COLO668 (cell line): ENCODE results near the gene COL4A3.

Source experiments
- DNase-seq: peaks from one replicate; lab custom pipeline; 2025; ENCODE audit not compliant: unreplicated experiment; lab: John Stamatoyannopoulos, UW

COL4A3 gene

GRCh38 chr2:227285741-227286236 is 121.4 kb downstream of the COL4A3 start:
- DNase-seq: no peak

- no peak for DNase-seq
Measured at GRCh38 chr2:227287771-227288170, 123.3 kb downstream of the COL4A3 start.

GRCh38 chr2:227292314-227292713 is 127.9 kb downstream of the COL4A3 start:
- DNase-seq: no peak

GRCh38 chr2:227293531-227293930 is 129.1 kb downstream of the COL4A3 start:
- no peak for DNase-seq

- peak; percentile 15 for DNase-seq
Measured at GRCh38 chr2:227295806-227296205, 131.4 kb downstream of the COL4A3 start.

GRCh38 chr2:227296671-227297405 is 132.4 kb downstream of the COL4A3 start:
- DNase-seq: no peak

- no peak for DNase-seq
Measured at GRCh38 chr2:227301523-227301922, 137.1 kb downstream of the COL4A3 start.

GRCh38 chr2:227308784-227309183 is 144.4 kb downstream of the COL4A3 start:
- no peak for DNase-seq

GRCh38 chr2:227310756-227311110 is 146.3 kb downstream of the COL4A3 start:
- DNase-seq: no peak

- DNase-seq: no peak
Measured at GRCh38 chr2:227311861-227312506, 147.6 kb downstream of the COL4A3 start.

GRCh38 chr2:227312579-227312978 is 148.2 kb downstream of the COL4A3 start:
- no peak for DNase-seq

GRCh38 chr2:227313310-227313709 is 148.9 kb downstream of the COL4A3 start:
- no peak for DNase-seq

- DNase-seq: no peak
Measured at GRCh38 chr2:227317834-227318233, 153.4 kb downstream of the COL4A3 start.

GRCh38 chr2:227320305-227321094 is 156.1 kb downstream of the COL4A3 start:
- no peak for DNase-seq

GRCh38 chr2:227322530-227323205 is 158.2 kb downstream of the COL4A3 start:
- DNase-seq: no peak

GRCh38 chr2:227323818-227324217 is 159.4 kb downstream of the COL4A3 start:
- DNase-seq: no peak

- no peak for DNase-seq
Measured at GRCh38 chr2:227324642-227324994, 160.2 kb downstream of the COL4A3 start.

GRCh38 chr2:227324995-227325838 is 160.8 kb downstream of the COL4A3 start, which contains the start of gene MFF:
Gene MFF, plus strand, starts transcription at chr2:227325251. Its CDS starts 5,415 bp downstream, at chr2:227330666.
- peak; percentile 95 for DNase-seq

- DNase-seq: peak; percentile 44
Measured at GRCh38 chr2:227325839-227326195, 161.4 kb downstream of the COL4A3 start.

GRCh38 chr2:227326783-227327182 is 162.4 kb downstream of the COL4A3 start:
- DNase-seq: no peak
